NCI-H510A (cell line): ENCODE measurements around the gene NPL.

ENCODE experiments used
- DNase-seq: peaks from one replicate; lab custom pipeline; 2025; lab: John Stamatoyannopoulos, UW

Gene NPL

GRCh38 chr1:182867861-182868260 is 78.3 kb downstream of the NPL start:
- no peak for DNase-seq

GRCh38 chr1:182869241-182869666 is 79.7 kb downstream of the NPL start:
- no peak for DNase-seq

- DNase-seq, result no peak
Observed at GRCh38 chr1:182872881-182873280, 83.3 kb downstream of the NPL start.

- no peak for DNase-seq
Observed at GRCh38 chr1:182875889-182876288, 86.3 kb downstream of the NPL start.

GRCh38 chr1:182877331-182877730 is 87.8 kb downstream of the NPL start:
- DNase-seq, result no peak

GRCh38 chr1:182877842-182878241 is 88.3 kb downstream of the NPL start:
- no peak for DNase-seq
